Upper lobe of left lung (tissue), 4 donors: ENCODE results near the gene RBM15B.
"Not testable (repeated sequence)": the region's sequence is repeated elsewhere in the genome, so short reads cannot be mapped to it uniquely, and the experiment has no call there.

ENCODE experiments used
- POLR2A ChIP-seq, 4 donors: fragments of 450-650 bp; IDR thresholded peaks; one replicate each; pipeline ENCODE4 v1.5.1; 2016 to 2017; ENCODE audit warnings: antibody characterized with exemption in 4 of 4, mild to moderate bottlenecking in 2 of 4
- POLR2AphosphoS5 ChIP-seq, 2 donors: sonication (generic); formaldehyde crosslinking; IDR thresholded peaks; one replicate each; pipeline ENCODE4 v1.5.1; 2017; ENCODE audit warnings: antibody characterized with exemption in 2 of 2
- TF ChIP-seq, protein P1 (sequence below), 6 experiments: fragments of 450-650 bp in 4 of 6; fragments of 200-600 bp in 2 of 6; sonication (generic) in 2 of 6; IDR thresholded peaks; one replicate each; pipeline ENCODE4 v1.5.1; 2016 to 2019; ENCODE audit warnings: antibody characterized with exemption in 6 of 6

DNA sequence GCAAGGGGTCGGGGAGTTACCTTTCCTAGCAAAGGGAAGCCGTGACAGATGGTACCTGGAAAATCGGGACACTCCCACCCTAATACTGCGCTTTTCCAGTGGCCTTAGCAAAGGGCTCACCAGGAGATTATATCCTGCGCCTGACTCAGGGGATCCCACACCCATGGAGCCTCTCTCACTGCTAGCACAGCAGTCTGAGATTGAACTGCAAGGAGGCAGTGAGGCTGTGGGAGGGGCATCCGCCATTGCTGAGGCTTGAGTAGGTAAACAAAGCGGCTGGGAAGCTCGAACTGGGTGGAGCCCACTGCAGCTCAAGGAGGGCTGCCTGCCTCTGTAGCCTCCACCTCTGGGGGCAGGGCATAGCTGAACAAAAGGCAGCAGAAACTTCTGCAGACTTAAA is 22.8 kb upstream of the RBM15B start:
- not testable (repeated sequence) for TF ChIP-seq POLR2A, POLR2AphosphoS5 (IDR thresholded peaks at IDR 0.05)
- TF ChIP-seq, protein P1, sequence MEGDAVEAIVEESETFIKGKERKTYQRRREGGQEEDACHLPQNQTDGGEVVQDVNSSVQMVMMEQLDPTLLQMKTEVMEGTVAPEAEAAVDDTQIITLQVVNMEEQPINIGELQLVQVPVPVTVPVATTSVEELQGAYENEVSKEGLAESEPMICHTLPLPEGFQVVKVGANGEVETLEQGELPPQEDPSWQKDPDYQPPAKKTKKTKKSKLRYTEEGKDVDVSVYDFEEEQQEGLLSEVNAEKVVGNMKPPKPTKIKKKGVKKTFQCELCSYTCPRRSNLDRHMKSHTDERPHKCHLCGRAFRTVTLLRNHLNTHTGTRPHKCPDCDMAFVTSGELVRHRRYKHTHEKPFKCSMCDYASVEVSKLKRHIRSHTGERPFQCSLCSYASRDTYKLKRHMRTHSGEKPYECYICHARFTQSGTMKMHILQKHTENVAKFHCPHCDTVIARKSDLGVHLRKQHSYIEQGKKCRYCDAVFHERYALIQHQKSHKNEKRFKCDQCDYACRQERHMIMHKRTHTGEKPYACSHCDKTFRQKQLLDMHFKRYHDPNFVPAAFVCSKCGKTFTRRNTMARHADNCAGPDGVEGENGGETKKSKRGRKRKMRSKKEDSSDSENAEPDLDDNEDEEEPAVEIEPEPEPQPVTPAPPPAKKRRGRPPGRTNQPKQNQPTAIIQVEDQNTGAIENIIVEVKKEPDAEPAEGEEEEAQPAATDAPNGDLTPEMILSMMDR (IDR thresholded peaks at IDR 0.05), result not testable (repeated sequence)
